IPS-18c (cell line): Measurements from ENCODE around the gene STARD3.
"Not testable (repeated sequence)": the region's sequence is repeated elsewhere in the genome, so short reads cannot be mapped to it uniquely, and the experiment has no call there.

Experiments used
- H3K4me3 ChIP-seq: 2 replicates; pipeline ENCODE4 v1.7.0; 2013; ENCODE audit warnings: low read depth, mild to moderate bottlenecking, low read length, moderate library complexity; ENCODE audit not compliant: insufficient read depth
- H3K9me3 ChIP-seq: one replicate; pipeline ENCODE4 v1.6.1; 2013; ENCODE audit warnings: mild to moderate bottlenecking, low read length, moderate library complexity; ENCODE audit not compliant: control insufficient read depth, insufficient read depth

STARD3 gene

GRCh38 chr17:39704821-39705551, 68.0 kb downstream of the STARD3 start:
- H3K9me3 ChIP-seq, result no peaks in the 10 kb centered on the region
- H3K4me3 ChIP-seq, result no peak overlapping the region

- Histone ChIP-seq H3K9me3 (no peaks in the 10 kb centered on the region), H3K4me3 (no peak overlapping the region)
Measured at GRCh38 chr17:39705786-39706348, 68.9 kb downstream of the STARD3 start.

GRCh38 chr17:39706383-39706782, 69.4 kb downstream of the STARD3 start:
- no peak overlapping the region for H3K4me3 ChIP-seq

GRCh38 chr17:39706921-39707337, 70.0 kb downstream of the STARD3 start:
- Histone ChIP-seq H3K4me3 (no peak overlapping the region), H3K9me3 (no peaks in the 10 kb centered on the region)

More at GRCh38 chr17:39706383-39706782, 69.4 kb downstream of the STARD3 start:
- no peaks in the 10 kb centered on the region for H3K9me3 ChIP-seq

GRCh38 chr17:39709319-39709997, 72.5 kb downstream of the STARD3 start:
- no peaks in the 10 kb centered on the region for H3K9me3 ChIP-seq
- no peak overlapping the region for H3K4me3 ChIP-seq

GRCh38 chr17:39709998-39710964, 73.3 kb downstream of the STARD3 start:
- H3K9me3 ChIP-seq, result no peaks in the 10 kb centered on the region
- H3K4me3 ChIP-seq, result no peak overlapping the region

GRCh38 chr17:39711071-39711470, 74.1 kb downstream of the STARD3 start:
- not testable (repeated sequence) for H3K4me3 ChIP-seq, H3K9me3 ChIP-seq

GRCh38 chr17:39711851-39712250, 74.9 kb downstream of the STARD3 start:
- H3K4me3 ChIP-seq, result no peak overlapping the region
- H3K9me3 ChIP-seq, result no peaks in the 10 kb centered on the region
